Breast epithelium (tissue), 3 donors: ENCODE results near the gene NOD1.

Experiments used
- POLR2AphosphoS5 ChIP-seq, 3 donors: sonication (generic); formaldehyde crosslinking; IDR thresholded peaks; one replicate each; pipeline ENCODE4 v1.6.1; 2017; ENCODE audit warnings: antibody characterized with exemption in 3 of 3
- TF ChIP-seq, protein P1 (sequence below), 3 donors: fragments of 450-650 bp; IDR thresholded peaks; one replicate each; pipeline ENCODE4 v1.5.1; 2016 to 2017; ENCODE audit warnings: antibody characterized with exemption in 3 of 3, mild to moderate bottlenecking in 3 of 3, moderate library complexity in 3 of 3

DNA sequence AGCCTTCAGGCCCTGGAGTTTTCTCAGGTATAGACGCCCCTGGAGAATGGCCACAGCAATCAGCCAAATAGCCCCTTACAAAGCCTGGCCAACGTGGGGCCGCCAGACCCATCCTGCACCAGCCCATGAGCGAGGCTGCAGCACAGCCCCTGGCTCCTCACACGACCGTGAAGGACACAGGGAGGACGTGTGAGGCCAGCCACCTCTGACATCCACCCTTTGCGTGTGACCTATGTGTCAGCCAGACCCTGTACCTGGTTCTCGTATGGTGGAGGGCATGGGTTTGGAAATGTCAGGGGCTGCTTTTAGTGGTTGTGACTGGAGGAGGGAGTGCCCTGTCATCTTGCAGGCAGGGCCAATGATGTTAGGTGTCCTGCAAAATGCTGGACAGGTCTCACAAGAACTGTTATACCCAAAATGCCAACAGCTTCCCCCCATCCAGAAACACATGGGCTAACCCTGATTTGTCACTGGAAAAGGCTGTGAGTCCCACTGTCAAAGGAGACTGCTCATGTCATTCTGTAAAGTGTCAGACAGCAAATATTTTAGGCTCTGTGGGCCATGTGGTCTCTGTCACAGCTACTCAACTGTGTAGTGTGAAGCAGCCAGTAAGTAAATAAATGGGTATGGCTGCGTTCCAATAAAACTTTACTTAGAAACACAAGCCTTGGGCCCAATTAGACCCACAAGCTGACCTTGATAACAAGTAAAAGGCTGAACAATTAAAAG lies 30.0 kb downstream of the NOD1 start:
- TF ChIP-seq, protein P1, sequence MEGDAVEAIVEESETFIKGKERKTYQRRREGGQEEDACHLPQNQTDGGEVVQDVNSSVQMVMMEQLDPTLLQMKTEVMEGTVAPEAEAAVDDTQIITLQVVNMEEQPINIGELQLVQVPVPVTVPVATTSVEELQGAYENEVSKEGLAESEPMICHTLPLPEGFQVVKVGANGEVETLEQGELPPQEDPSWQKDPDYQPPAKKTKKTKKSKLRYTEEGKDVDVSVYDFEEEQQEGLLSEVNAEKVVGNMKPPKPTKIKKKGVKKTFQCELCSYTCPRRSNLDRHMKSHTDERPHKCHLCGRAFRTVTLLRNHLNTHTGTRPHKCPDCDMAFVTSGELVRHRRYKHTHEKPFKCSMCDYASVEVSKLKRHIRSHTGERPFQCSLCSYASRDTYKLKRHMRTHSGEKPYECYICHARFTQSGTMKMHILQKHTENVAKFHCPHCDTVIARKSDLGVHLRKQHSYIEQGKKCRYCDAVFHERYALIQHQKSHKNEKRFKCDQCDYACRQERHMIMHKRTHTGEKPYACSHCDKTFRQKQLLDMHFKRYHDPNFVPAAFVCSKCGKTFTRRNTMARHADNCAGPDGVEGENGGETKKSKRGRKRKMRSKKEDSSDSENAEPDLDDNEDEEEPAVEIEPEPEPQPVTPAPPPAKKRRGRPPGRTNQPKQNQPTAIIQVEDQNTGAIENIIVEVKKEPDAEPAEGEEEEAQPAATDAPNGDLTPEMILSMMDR (IDR thresholded peaks at IDR 0.05) = no peak
- TF ChIP-seq POLR2AphosphoS5 (IDR thresholded peaks at IDR 0.05) = no peak
